GM15510 (cell line): Measurements from ENCODE around the gene DDX42.

Experiments used
- POLR2A ChIP-seq: IDR thresholded peaks from 3 replicates; pipeline ENCODE4 v1.6.1; 2011; ENCODE audit warnings: borderline replicate concordance; ENCODE audit not compliant: insufficient read length; ENCODE audit errors: extremely low read depth

DDX42 gene

DNA sequence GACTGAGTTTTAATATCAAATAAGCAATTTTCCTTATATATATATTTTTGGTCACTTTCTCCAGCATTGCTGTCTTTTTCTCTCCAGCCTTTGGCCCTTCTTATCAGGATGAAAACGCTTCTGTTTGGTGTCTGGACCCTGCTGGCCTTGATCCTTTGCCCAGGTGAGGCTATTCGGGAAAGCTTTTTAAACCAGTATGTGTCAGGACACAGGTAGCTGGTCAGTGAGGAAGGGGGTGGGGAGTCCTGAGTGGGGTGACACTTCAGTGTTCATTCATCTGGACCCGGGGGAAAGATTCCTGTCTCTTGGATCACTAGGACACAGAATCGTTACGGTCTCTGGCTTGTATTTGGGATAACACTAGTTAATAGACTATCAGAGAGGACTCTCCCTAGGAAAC is 80.7 kb downstream of the DDX42 start:
- TF ChIP-seq POLR2A, result no peak

DNA sequence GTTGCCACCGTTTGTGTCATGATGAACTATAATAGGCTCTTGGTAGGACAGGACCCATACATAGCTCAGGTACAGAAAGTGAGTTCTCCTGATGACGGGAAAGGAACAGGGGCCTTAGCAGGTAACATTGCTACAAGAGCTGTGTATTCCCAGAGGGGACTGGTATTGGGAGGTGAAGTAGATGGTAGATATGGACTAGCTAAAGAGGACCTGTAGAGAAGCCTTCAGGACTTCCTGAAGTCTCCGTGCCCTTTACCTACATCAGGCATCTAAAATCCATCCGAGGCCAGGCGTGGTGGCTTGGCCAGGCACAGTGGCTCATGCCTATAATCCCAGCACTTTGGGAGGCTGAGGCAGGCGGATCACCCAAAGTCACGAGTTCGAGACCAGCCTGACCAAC is 81.2 kb downstream of the DDX42 start:
- TF ChIP-seq POLR2A, result no peak

GRCh38 chr17:63859257-63859656 is 85.3 kb downstream of the DDX42 start:
- TF ChIP-seq POLR2A, result no peak
